Measurements from ENCODE around the gene TTC39A. TPM values are rescaled to one million over a fixed set of nuclear protein-coding genes. Genes with fewer than 3 reads are reported as not detected.

TTC39A gene
- total and polyA plus RNA-seq, 7 donors: 0.48 to 12.4 (median 6.0) TPM

DNA sequence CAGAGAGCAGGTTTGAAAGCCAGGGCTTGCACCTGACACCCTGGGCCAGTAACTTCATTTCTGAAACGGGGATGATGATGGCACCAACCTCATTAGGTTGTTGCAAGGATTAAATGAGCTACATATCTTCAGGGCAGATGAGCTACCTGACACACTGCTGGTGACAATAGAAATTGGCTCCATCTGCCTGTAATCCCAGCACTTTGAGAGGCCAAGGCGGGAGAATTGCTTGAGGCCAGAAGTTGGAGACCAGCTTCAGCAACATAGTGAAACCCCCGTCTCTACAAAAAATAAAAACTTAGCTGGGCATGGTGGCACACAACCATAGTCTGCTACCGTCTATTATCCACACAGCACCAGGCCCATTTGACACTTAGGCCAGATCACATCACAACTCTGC, 6.3 kb upstream of the TTC39A start:
- no peaks in the 10 kb centered on the region for H3K9me3 ChIP-seq
- intact Hi-C loops (cut with DNase I): no loop called here
- no peaks in the 10 kb centered on the region for H3K27me3 ChIP-seq (ENCODE audit: insufficient read depth in 3 of 3, low read length in 2 of 3)
- no peaks in the 10 kb centered on the region for H3K36me3 ChIP-seq (ENCODE audit: insufficient read depth in 1 of 2, low read depth in 1 of 2)
- WGBS, 3 donors: 73 to 87% (median 82%) methylated on average over 4 of the region's 4 CpGs
- DNase-seq: no peak
- no peak overlapping the region for H3K27ac ChIP-seq
- H3K4me1 ChIP-seq: peaks cover under 1% of the 10 kb centered on the region
- TF ChIP-seq, protein P1, sequence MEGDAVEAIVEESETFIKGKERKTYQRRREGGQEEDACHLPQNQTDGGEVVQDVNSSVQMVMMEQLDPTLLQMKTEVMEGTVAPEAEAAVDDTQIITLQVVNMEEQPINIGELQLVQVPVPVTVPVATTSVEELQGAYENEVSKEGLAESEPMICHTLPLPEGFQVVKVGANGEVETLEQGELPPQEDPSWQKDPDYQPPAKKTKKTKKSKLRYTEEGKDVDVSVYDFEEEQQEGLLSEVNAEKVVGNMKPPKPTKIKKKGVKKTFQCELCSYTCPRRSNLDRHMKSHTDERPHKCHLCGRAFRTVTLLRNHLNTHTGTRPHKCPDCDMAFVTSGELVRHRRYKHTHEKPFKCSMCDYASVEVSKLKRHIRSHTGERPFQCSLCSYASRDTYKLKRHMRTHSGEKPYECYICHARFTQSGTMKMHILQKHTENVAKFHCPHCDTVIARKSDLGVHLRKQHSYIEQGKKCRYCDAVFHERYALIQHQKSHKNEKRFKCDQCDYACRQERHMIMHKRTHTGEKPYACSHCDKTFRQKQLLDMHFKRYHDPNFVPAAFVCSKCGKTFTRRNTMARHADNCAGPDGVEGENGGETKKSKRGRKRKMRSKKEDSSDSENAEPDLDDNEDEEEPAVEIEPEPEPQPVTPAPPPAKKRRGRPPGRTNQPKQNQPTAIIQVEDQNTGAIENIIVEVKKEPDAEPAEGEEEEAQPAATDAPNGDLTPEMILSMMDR (IDR thresholded peaks at IDR 0.05): no peak
- ATAC-seq: no peak
- H3K4me3 ChIP-seq: no peak overlapping the region

DNA sequence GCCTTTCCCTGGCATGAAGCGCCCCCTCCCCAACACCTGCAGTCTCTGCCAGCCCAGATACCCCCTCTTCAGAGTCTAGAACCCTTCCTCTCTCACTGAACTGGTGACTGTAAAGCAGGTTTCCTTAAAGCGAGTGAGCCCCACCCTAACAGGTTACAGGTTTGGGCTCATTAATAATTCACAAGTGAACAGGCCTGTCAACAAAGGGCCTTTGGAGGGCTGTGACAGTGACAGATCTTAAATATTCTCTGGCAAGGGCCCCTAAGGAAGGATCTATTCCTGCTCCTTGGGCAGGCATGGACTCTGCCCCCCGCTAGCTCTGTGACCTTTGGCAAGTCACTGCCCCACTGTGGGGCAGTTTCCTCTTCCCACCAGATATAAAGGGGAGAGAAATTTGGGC, 5.6 kb upstream of the TTC39A start:
- H3K36me3 ChIP-seq (ENCODE audit: insufficient read depth in 1 of 2, low read depth in 1 of 2): no peaks in the 10 kb centered on the region
- DNase-seq (no peak), ATAC-seq (no peak)
- 87 to 89% (median 89%) methylated on average over 3 of the region's 3 CpGs for WGBS, 3 donors
- H3K27ac ChIP-seq: no peak overlapping the region
- peaks cover 5% of the 10 kb centered on the region for H3K4me1 ChIP-seq
- intact Hi-C loops (cut with DNase I): no loop called here
- no peaks in the 10 kb centered on the region for H3K9me3 ChIP-seq
- no peak overlapping the region for H3K4me3 ChIP-seq
- TF ChIP-seq, protein P1 (IDR thresholded peaks at IDR 0.05): no peak
- H3K27me3 ChIP-seq (ENCODE audit: insufficient read depth in 3 of 3, low read length in 2 of 3): peaks cover 0 to under 1% (median 0%) of the 10 kb centered on the region in 3 donors

DNA sequence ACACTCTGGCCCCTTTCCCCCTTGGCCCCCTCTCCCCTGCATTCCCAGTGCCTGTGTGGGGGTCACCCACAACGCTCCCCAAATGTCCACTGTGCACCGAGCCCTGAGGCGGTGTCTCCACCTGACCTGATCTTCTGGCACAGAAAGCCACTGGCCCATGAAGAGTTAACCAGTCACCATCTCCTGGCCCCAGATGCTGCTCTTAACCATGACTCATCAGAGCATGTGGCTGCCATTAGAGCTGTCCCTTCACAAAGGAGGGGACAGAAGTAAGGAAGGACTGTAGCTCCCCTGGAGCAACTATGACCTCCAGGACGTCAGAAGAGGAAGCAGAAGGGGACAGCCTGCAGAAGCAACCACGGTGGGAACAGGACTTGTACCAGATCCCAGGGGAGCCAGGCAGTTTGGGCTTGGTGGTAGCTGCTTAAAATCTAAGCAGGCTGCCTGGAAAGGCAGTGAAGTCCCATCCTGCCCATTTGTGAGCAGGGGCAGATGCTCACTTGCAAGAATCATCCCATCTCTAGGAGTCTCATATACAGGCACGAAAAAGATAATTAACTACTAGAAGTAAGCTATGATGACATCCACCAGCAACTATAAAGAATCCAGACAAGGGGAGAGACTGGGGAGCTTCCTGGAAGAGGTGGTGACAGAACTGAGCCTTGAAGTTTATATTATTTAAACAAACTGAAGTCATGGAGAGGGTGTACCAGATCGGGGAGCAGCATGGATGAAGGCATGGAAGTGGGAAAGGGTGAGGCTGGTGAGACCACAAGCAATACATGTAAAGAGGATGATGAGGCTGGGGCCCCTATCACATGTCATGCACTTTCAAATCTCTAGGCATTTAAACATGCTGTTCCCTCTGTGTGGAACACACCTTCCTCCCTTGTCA, 1.1 kb upstream of the TTC39A start:
- peak overlapping the region; percentile 55 for H3K27ac ChIP-seq
- ATAC-seq (peak; percentile 87 to 95 (median 90)), DNase-seq (no peak)
- no peaks in the 10 kb centered on the region for H3K9me3 ChIP-seq
- intact Hi-C loops (cut with DNase I): no loop called here
- H3K27me3 ChIP-seq (ENCODE audit: insufficient read depth in 3 of 3, low read length in 2 of 3): peaks cover 0 to 5% (median 0%) of the 10 kb centered on the region in 3 donors
- peak overlapping the region; percentile 70 for H3K4me3 ChIP-seq
- TF ChIP-seq, protein P1 (IDR thresholded peaks at IDR 0.05): no peak
- peaks cover 8% of the 10 kb centered on the region for H3K4me1 ChIP-seq
- H3K36me3 ChIP-seq (ENCODE audit: insufficient read depth in 1 of 2, low read depth in 1 of 2): no peaks in the 10 kb centered on the region
- WGBS, 3 donors: 42 to 48% (median 47%) methylated on average over 7 of the region's 7 CpGs

DNA sequence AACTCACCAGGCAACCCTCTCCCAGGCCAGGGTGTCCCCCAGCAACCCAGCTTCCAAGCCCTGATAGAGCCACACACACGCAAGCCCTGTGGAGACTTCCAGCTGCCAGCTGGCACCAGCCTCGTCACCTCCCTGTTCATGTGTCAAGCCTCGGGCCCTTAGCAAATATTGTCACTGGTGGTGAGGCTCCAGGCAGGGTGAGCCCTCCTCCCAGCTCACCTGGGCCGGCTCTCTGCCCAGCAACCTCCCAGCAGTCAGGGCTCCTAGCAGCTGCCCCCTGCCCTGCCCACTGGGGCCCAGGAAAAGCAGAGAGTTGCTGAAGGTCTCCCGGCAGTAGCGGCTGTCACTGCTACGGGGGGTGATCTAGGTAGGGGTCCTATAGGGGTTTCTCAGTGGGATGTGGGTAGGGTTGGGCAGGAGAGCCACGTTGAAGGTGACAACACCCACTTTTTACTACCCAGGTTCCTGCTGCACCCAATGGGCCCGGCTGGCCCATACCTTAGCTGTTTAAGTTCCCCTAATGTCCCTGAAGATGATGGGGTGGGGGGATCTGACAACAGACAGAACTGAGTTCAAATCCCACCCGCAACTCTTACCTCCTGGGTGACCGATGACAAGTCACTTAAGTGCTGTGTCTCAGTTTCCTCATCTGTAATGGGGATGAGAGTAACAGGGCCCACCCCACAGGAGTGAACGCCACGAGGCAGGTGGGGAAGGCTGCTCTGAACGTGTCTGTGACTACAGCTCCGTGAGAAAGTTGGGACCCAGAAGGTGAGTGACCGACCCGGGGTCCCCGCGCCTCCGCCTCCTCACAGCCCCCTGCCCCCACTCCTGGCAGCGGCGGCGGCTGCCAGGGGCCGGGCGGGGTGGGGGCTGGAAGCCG, 678 bp downstream of the TTC39A start:
- no peaks in the 10 kb centered on the region for H3K9me3 ChIP-seq
- TF ChIP-seq, protein P1 (IDR thresholded peaks at IDR 0.05): no peak
- WGBS, 3 donors: 36 to 69% (median 51%) methylated on average over 16 to 26 of the region's 26 CpGs
- peak overlapping the region; percentile 46 for H3K4me3 ChIP-seq
- ATAC-seq (peak in 3 of 4 donors; percentile 18 to 41 (median 30)), DNase-seq (no peak)
- intact Hi-C loops (cut with DNase I): no loop called here
- H3K36me3 ChIP-seq (ENCODE audit: insufficient read depth in 1 of 2, low read depth in 1 of 2): no peaks in the 10 kb centered on the region
- peaks cover 0 to 5% (median 0%) of the 10 kb centered on the region in 3 donors for H3K27me3 ChIP-seq (ENCODE audit: insufficient read depth in 3 of 3, low read length in 2 of 3)
- H3K4me1 ChIP-seq: peaks cover 8% of the 10 kb centered on the region
- H3K27ac ChIP-seq: no peak overlapping the region
